Endothelial cell of umbilical vein (primary cell): Measurements from ENCODE around the gene MAGEB17. TPM values are rescaled to one million over a fixed set of nuclear protein-coding genes. Genes with fewer than 3 reads are reported as not detected.

Experiments
- BruUV-seq: library from RNA; stranded (reverse); fragments of 400-500 nt; replicated peaks from 2 replicates; lab custom pipeline; 2021; lab: Mats Ljungman, UMichigan
- CTCF ChIA-PET: fragments of 300-600, 350-600 bp; sonication (Branson Sonifier 250); formaldehyde crosslinking; loops from one replicate; lab custom pipeline; 2021; ENCODE audit warnings: antibody characterized with exemption, inconsistent platforms; lab: Charles Lee
- POLR2A ChIA-PET: fragments of 300-600, 350-600 bp; sonication (Branson Sonifier 250); formaldehyde crosslinking; loops from one replicate; lab custom pipeline; 2021; ENCODE audit warnings: antibody characterized with exemption, inconsistent platforms; lab: Charles Lee
- DNase-seq: peaks from one replicate; pipeline ENCODE4 v3.0.0-alpha.2; 2011; ENCODE audit warnings: low read depth, low spot score
- FAIRE-seq: peaks from 2 replicates; lab custom pipeline; 2011; peaks lifted over from hg19 to GRCh38; lab: Jason Lieb, UNC
- H2AFZ ChIP-seq: 2 replicates; pipeline ENCODE4 v1.6.0; 2012; ENCODE audit warnings: low read depth, low read length, control low read depth, inconsistent platforms
- H3K27ac ChIP-seq: 2 replicates; pipeline ENCODE4 v1.5.1; 2011; ENCODE audit warnings: low read depth, mild to moderate bottlenecking, control low read depth, low read length, moderate library complexity; ENCODE audit not compliant: insufficient read depth
- H3K27me3 ChIP-seq, 2 experiments: 2 replicates each; pipeline versions ENCODE4 v1.6.0 to v1.6.1; 2011; ENCODE audit warnings: low read length in 2 of 2, mixed read lengths in 1 of 2; ENCODE audit not compliant: control insufficient read depth in 2 of 2, insufficient read depth in 2 of 2
- H3K36me3 ChIP-seq, 2 experiments: 2 replicates in 1 of 2; 3 replicates in 1 of 2; pipeline ENCODE4 v1.5.1; 2011; ENCODE audit warnings: low read length in 2 of 2, mild to moderate bottlenecking in 1 of 2, moderate library complexity in 1 of 2; ENCODE audit not compliant: control insufficient read depth in 2 of 2, insufficient read depth in 2 of 2; ENCODE audit errors: extremely low read depth in 1 of 2
- H3K4me1 ChIP-seq: 3 replicates; pipeline ENCODE4 v1.5.1; 2011; ENCODE audit warnings: mild to moderate bottlenecking, low read length; ENCODE audit not compliant: control insufficient read depth, insufficient read depth; ENCODE audit errors: extremely low read depth
- H3K4me2 ChIP-seq: 2 replicates; pipeline ENCODE4 v1.6.1; 2011; ENCODE audit warnings: low read length, control low read depth, mixed read lengths; ENCODE audit not compliant: insufficient read depth
- H3K4me3 ChIP-seq, 3 experiments: fragments of 200-600 bp in 1 of 3; sonication (generic), shearing (Covaris generic) in 1 of 3; replicated peaks in 1 of 3; 2 replicates each; pipeline ENCODE4 v1.5.1; 2011 to 2016; ENCODE audit warnings: control low read depth in 3 of 3, low read length in 3 of 3, mild to moderate bottlenecking in 2 of 3, inconsistent platforms in 1 of 3, low read depth in 1 of 3, moderate library complexity in 1 of 3; ENCODE audit not compliant: insufficient read depth in 1 of 3
- H3K79me2 ChIP-seq: 2 replicates; pipeline ENCODE4 v1.6.0; 2012; ENCODE audit warnings: low read length, inconsistent platforms; ENCODE audit not compliant: control insufficient read depth, insufficient read depth
- H3K9ac ChIP-seq: replicated peaks from 2 replicates; pipeline ENCODE3; 2011; ENCODE audit warnings: low read length, control low read depth; ENCODE audit not compliant: insufficient read depth; ENCODE audit errors: extremely low read depth
- H3K9me1 ChIP-seq: replicated peaks from 3 replicates; pipeline ENCODE4 v1.6.0; 2011; ENCODE audit warnings: mild to moderate bottlenecking, low read length; ENCODE audit not compliant: control insufficient read depth, insufficient read depth; ENCODE audit errors: extremely low read depth
- H3K9me3 ChIP-seq: replicated peaks from 2 replicates; pipeline ENCODE4 v1.5.1; 2012; ENCODE audit warnings: low read length, inconsistent platforms; ENCODE audit not compliant: control insufficient read depth, insufficient read depth
- H4K20me1 ChIP-seq: replicated peaks from 2 replicates; pipeline ENCODE3; 2011; ENCODE audit warnings: mild to moderate bottlenecking, low read length; ENCODE audit not compliant: control insufficient read depth, insufficient read depth; ENCODE audit errors: extremely low read depth
- CTCF ChIP-seq, 2 donors: IDR thresholded peaks; 1 replicate in 1 of 2; 2 replicates in 1 of 2; pipeline ENCODE4 v1.5.1; 2011; ENCODE audit warnings: low read length in 2 of 2, mild to moderate bottlenecking in 2 of 2, moderate library complexity in 2 of 2, control low read depth in 1 of 2, inconsistent platforms in 1 of 2, low read depth in 1 of 2; ENCODE audit not compliant: insufficient read depth in 1 of 2; ENCODE audit errors: extremely low read depth in 1 of 2
- EZH2 ChIP-seq: IDR thresholded peaks from 2 replicates; pipeline ENCODE4 v1.6.1; 2012; ENCODE audit warnings: borderline replicate concordance, low read depth, mild to moderate bottlenecking, moderate library complexity, low read length, inconsistent platforms; ENCODE audit not compliant: severe bottlenecking
- FOS ChIP-seq: IDR thresholded peaks from 2 replicates; pipeline ENCODE4 v1.6.1; 2011; ENCODE audit warnings: mild to moderate bottlenecking, low read length, moderate library complexity, borderline replicate concordance; ENCODE audit not compliant: insufficient read depth
- JUN ChIP-seq: IDR thresholded peaks from 2 replicates; pipeline ENCODE4 v1.6.1; 2011; ENCODE audit warnings: borderline replicate concordance, low read depth; ENCODE audit not compliant: insufficient read length, insufficient read depth
- MAX ChIP-seq: IDR thresholded peaks from 2 replicates; pipeline ENCODE4 v1.6.1; 2011; ENCODE audit not compliant: insufficient read depth, insufficient read length
- MYC ChIP-seq: IDR thresholded peaks from one replicate; pipeline ENCODE4 v1.6.1; 2011; ENCODE audit warnings: mild to moderate bottlenecking, low read depth, low read length
- POLR2A ChIP-seq: IDR thresholded peaks from 2 replicates; pipeline ENCODE4 v1.6.1; 2012; ENCODE audit warnings: low read depth, mild to moderate bottlenecking, control low read depth, low read length
- POLR2AphosphoS5 ChIP-seq: IDR thresholded peaks from 2 replicates; pipeline ENCODE4 v1.6.1; 2012; ENCODE audit warnings: low read depth, mild to moderate bottlenecking, control low read depth, low read length, moderate library complexity; ENCODE audit not compliant: insufficient read depth
- dilution Hi-C: fragments of 300-500 bp; cut with MboI; formaldehyde crosslinking; loops from one replicate; pipeline ENCODE4 v1.15.0; 2019; ENCODE audit warnings: low sequenced_read_pairs; ENCODE audit not compliant: extremely low pct_ligation_motif_present
- intact Hi-C: fragments of 100-400 bp; cut with micrococcal nuclease; formaldehyde crosslinking; loops from one replicate; pipeline ENCODE4 v1.10.0; 2022
- polyA plus RNA-seq, 4 experiments: library from polyadenylated mRNA; depleted of rRNA in 3 of 4; stranded (reverse) in 3 of 4; unstranded in 1 of 4; fragments of >200 nt; gene quantifications; 2 replicates each; pipeline versions ENCODE4 v1.2.1 to v1.2.3, GENCODE V29; 2011 to 2012; ENCODE audit warnings: missing spikeins in 1 of 4
- total RNA-seq: library from RNA; stranded (reverse); gene quantifications from 2 replicates; pipeline ENCODE4 v1.2.3, GENCODE V29; 2021

The MAGEB17 gene
- total and polyA plus RNA-seq, 2 donors (not counting 3 experiments of a cell fraction or from before 2014, with no cell fraction given) = not detected

- no peaks in the 10 kb centered on the region for H3K36me3 ChIP-seq
- POLR2A ChIA-PET = no interaction called here
- CTCF ChIA-PET = interaction anchor here (1.0 to 2.2 kb wide), 5 partner anchors 11 to 288 kb away, joined by 3 to 9 read pairs (median 3); partner anchors contain the start of gene GRPR
- FAIRE-seq (no peak), DNase-seq (no peak)
- no peak overlapping the region for H3K27ac ChIP-seq
- intact Hi-C loops = no loop called here
- no peaks in the 10 kb centered on the region for H3K79me2 ChIP-seq
- no peaks in the 10 kb centered on the region for H3K9me1 ChIP-seq
- no peaks in the 10 kb centered on the region for H3K9me3 ChIP-seq
- H3K27me3 ChIP-seq = no peaks in the 10 kb centered on the region
- no peaks in the 10 kb centered on the region for H3K4me1 ChIP-seq
- no peak overlapping the region for H2AFZ ChIP-seq
- no peak overlapping the region for H3K4me2 ChIP-seq
- no peaks in the 10 kb centered on the region for H4K20me1 ChIP-seq
- no TSS peak for BruUV-seq
- TF ChIP-seq JUN (no peak), MAX (no peak), POLR2A (no peak), POLR2AphosphoS5 (no peak), FOS (no peak), EZH2 (no peak), MYC (no peak)
- no peak overlapping the region for H3K9ac ChIP-seq
- H3K4me3 ChIP-seq = no peak overlapping the region
- dilution Hi-C loops = no loop called here
Observed at GRCh38 chrX:16137416-16138107, 29.7 kb upstream of the MAGEB17 start.

- no peaks in the 10 kb centered on the region for H3K4me1 ChIP-seq
- H3K79me2 ChIP-seq = no peaks in the 10 kb centered on the region
- H3K9ac ChIP-seq = no peak overlapping the region
- no peak for TF ChIP-seq FOS
- TF ChIP-seq MAX = no peak
- TF ChIP-seq EZH2 = no peak
- TF ChIP-seq MYC = no peak
- no peak for TF ChIP-seq POLR2AphosphoS5
- no peak for TF ChIP-seq JUN
- no peak for TF ChIP-seq POLR2A
- no peak for TF ChIP-seq CTCF (IDR thresholded peaks at IDR 0.05; ENCODE audit: extremely low read depth in 1 of 2, insufficient read depth in 1 of 2, low read depth in 1 of 2, low read length in 2 of 2)
- no peak overlapping the region for H2AFZ ChIP-seq
- ChIA-PET CTCF (interaction anchor here (0.8 to 2.2 kb wide), 9 partner anchors 12 to 557 kb away, joined by 3 to 9 read pairs (median 3); partner anchors contain the start of gene GRPR), POLR2A (no interaction called here)
- H3K9me1 ChIP-seq = no peaks in the 10 kb centered on the region
- FAIRE-seq = peak; percentile 74
- H3K36me3 ChIP-seq = no peaks in the 10 kb centered on the region
- H3K27ac ChIP-seq = no peak overlapping the region
- no peak overlapping the region for H3K4me2 ChIP-seq
- peak; percentile 2 for DNase-seq
- intact Hi-C loops = no loop called here
- H3K27me3 ChIP-seq = no peaks in the 10 kb centered on the region
- dilution Hi-C loops = no loop called here
- no peaks in the 10 kb centered on the region for H4K20me1 ChIP-seq
- no peaks in the 10 kb centered on the region for H3K9me3 ChIP-seq
- no peak overlapping the region for H3K4me3 ChIP-seq
- no TSS peak for BruUV-seq
Observed at GRCh38 chrX:16138108-16138427, 29.2 kb upstream of the MAGEB17 start.
